ENCODE measurements around the gene ARFGAP1. TPM values are rescaled to one million over a fixed set of nuclear protein-coding genes. Genes with fewer than 3 reads are reported as not detected.

ARFGAP1 gene
- total RNA-seq, 3 donors from 2014 or later (not counting 1 experiment from before 2014, with no cell fraction given): 118 to 138 (median 127) TPM

GRCh38 chr20:63268256-63268655 is 4.4 kb upstream of the ARFGAP1 start:
- Histone ChIP-seq H3K27me3 (ENCODE audit: control insufficient read depth, insufficient read depth, low read length) (no peaks in the 10 kb centered on the region), H3K9me3 (ENCODE audit: control insufficient read depth, insufficient read depth, low read length) (no peaks in the 10 kb centered on the region), H3K4me3 (ENCODE audit: low read length) (no peak overlapping the region), H3K27ac (ENCODE audit: low read length) (no peak overlapping the region), H3K4me1 (ENCODE audit: control insufficient read depth, insufficient read depth, low read length) (peaks cover 8% of the 10 kb centered on the region), H3K36me3 (ENCODE audit: control insufficient read depth, insufficient read depth, low read length) (no peaks in the 10 kb centered on the region)
- Mint-ChIP-seq H3K27ac (no peak overlapping the region), H3K36me3 (no peaks in the 10 kb centered on the region), H3K9me3 (no peaks in the 10 kb centered on the region), H3K4me3 (no peak overlapping the region), H3K27me3 (ENCODE audit: low read depth in 2 of 2) (peaks cover 10 to 13% of the 10 kb centered on the region in 2 donors), H3K4me1 (peaks cover 7 to 8% of the 10 kb centered on the region in 2 donors)
- no peak for DNase-seq
- TF ChIP-seq CTCF (IDR thresholded peaks at IDR 0.05): no peak
- intact Hi-C loops (cut with micrococcal nuclease): no loop called here
- 69% methylated on average over 5 of the region's 7 CpGs for WGBS (ENCODE audit: insufficient coverage)
- ATAC-seq: no peak

GRCh38 chr20:63268671-63269439 is 3.8 kb upstream of the ARFGAP1 start:
- H3K36me3 Mint-ChIP-seq: no peaks in the 10 kb centered on the region
- Histone ChIP-seq H3K27ac (ENCODE audit: low read length) (no peak overlapping the region), H3K4me1 (ENCODE audit: control insufficient read depth, insufficient read depth, low read length) (peaks cover 14% of the 10 kb centered on the region), H3K27me3 (ENCODE audit: control insufficient read depth, insufficient read depth, low read length) (no peaks in the 10 kb centered on the region), H3K4me3 (ENCODE audit: low read length) (no peak overlapping the region), H3K9me3 (ENCODE audit: control insufficient read depth, insufficient read depth, low read length) (no peaks in the 10 kb centered on the region), H3K36me3 (ENCODE audit: control insufficient read depth, insufficient read depth, low read length) (no peaks in the 10 kb centered on the region)
- DNase-seq (no peak), ATAC-seq (no peak)
- TF ChIP-seq CTCF (IDR thresholded peaks at IDR 0.05): no peak
- intact Hi-C loops (cut with micrococcal nuclease): no loop called here
- no peaks in the 10 kb centered on the region for H3K9me3 Mint-ChIP-seq
- 66% methylated on average over 18 of the region's 18 CpGs for WGBS (ENCODE audit: insufficient coverage)
- H3K4me1 Mint-ChIP-seq: peaks cover 13 to 14% of the 10 kb centered on the region in 2 donors
- peaks cover 10 to 13% of the 10 kb centered on the region in 2 donors for H3K27me3 Mint-ChIP-seq (ENCODE audit: low read depth in 2 of 2)
- no peak overlapping the region for H3K4me3 Mint-ChIP-seq
- H3K27ac Mint-ChIP-seq: no peak overlapping the region

- H3K27ac ChIP-seq (ENCODE audit: low read length): no peak overlapping the region
- no peaks in the 10 kb centered on the region for H3K27me3 ChIP-seq (ENCODE audit: control insufficient read depth, insufficient read depth, low read length)
- no peak for TF ChIP-seq CTCF (IDR thresholded peaks at IDR 0.05)
- no peak overlapping the region for H3K4me3 Mint-ChIP-seq
- 82% methylated on average over 9 of the region's 9 CpGs for WGBS (ENCODE audit: insufficient coverage)
- no peaks in the 10 kb centered on the region for H3K36me3 Mint-ChIP-seq
- H3K36me3 ChIP-seq (ENCODE audit: control insufficient read depth, insufficient read depth, low read length): no peaks in the 10 kb centered on the region
- no peaks in the 10 kb centered on the region for H3K9me3 Mint-ChIP-seq
- peaks cover 20% of the 10 kb centered on the region for H3K4me1 ChIP-seq (ENCODE audit: control insufficient read depth, insufficient read depth, low read length)
- DNase-seq (no peak), ATAC-seq (no peak)
- intact Hi-C loops (cut with micrococcal nuclease): no loop called here
- no peak overlapping the region for H3K4me3 ChIP-seq (ENCODE audit: low read length)
- peaks cover 22 to 23% of the 10 kb centered on the region in 2 donors for H3K4me1 Mint-ChIP-seq
- no peak overlapping the region for H3K27ac Mint-ChIP-seq
- no peaks in the 10 kb centered on the region for H3K9me3 ChIP-seq (ENCODE audit: control insufficient read depth, insufficient read depth, low read length)
- peaks cover under 1 to 10% of the 10 kb centered on the region in 2 donors for H3K27me3 Mint-ChIP-seq (ENCODE audit: low read depth in 2 of 2)
Measured at GRCh38 chr20:63269724-63270123, 2.9 kb upstream of the ARFGAP1 start.
